HG02623 (cell line): Measurements from ENCODE around the gene NPC2.
"Not testable (repeated sequence)": the region's sequence is repeated elsewhere in the genome, so short reads cannot be mapped to it uniquely, and the experiment has no call there.

Experiments
- ATAC-seq: cut with Tn5 transposase; IDR thresholded peaks from one replicate; pipeline ENCODE4 v1.9.1; 2021; ENCODE audit warnings: moderate library complexity; ENCODE audit not compliant: unreplicated experiment

NPC2 gene

DNA sequence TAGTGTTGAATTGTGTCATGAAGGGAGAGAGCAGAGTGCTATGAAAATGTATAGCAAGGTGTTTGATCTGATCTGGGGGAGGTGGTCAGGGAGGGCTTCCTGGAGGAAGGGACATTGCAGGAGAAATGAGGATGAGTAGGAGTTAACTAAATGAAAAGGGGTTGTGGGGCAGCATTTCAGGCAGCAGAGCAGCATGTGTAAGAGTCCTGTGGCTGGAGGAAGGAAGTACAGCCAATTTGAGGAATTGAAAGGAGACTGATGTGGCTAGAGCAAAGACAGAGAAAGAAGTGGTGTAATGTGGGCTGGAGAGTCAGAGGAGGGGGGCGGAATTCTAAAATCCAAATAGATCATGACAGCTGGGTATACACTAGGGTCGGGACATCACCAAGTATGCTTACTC lies 20.5 kb downstream of the NPC2 start:
- ATAC-seq = no peak

DNA sequence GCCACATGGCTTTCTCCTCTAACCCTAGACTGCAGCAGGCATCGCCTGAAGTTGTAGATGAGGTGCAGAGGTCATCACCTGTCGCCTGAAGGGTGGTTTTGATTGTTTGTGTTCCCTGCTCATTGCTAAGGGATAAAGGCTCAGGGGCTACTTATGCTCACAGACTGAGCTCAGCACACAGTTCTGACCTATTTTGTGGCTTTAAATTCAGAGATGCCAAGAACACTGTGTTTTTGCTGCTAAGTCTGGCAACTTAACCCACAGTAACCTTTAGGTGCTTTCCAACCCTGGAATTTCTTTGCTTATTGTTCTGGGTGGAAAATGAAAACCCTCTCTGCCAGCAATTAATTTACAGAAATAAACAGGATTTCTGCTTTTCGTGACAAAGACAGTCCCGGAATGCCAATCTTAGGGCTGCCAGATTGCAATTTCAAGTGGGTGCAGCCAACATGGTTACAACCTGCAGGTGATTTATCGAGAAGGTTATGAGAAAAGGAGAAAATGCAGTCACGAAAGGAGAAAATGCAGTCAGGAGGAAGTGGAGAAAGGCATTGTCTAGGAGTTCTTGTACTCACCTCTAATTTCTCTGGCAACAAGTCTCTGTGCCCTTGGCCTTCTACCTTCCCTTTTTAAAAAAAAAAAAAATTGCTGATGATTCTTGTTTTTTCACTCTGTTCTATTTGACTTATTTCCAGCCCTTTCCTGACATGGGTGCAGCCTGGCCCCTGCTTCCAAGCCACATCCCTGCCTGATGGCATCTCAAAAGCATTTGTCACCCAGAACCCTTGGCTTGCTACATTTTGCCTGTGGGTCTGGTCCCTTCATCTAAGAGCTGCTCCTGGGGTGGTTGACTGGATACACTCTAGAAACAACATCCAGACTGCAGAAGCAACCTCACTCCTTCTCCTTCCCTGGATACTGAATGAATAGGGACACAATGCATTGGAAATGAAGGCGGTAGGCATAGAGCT lies 23.3 kb downstream of the NPC2 start:
- ATAC-seq = no peak

DNA sequence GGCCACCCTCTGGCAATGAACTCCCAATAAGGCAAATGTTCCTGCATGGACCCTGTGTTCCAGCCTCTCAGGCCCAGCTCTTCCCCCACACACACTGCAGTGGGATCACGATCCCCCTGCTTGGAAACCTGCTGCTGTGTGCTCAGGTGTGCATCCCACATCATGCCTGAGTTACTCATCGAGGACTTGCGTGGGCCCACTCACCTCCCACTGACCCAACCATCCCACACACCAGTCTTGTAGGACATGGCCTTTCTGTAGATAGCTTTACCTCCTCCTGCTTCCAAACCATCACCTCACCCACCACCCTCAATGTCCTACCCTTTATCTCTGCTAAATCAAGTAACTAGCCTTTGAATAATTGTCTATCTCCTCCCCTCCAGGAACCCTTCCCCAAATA lies 24.6 kb downstream of the NPC2 start:
- ATAC-seq = no peak

DNA sequence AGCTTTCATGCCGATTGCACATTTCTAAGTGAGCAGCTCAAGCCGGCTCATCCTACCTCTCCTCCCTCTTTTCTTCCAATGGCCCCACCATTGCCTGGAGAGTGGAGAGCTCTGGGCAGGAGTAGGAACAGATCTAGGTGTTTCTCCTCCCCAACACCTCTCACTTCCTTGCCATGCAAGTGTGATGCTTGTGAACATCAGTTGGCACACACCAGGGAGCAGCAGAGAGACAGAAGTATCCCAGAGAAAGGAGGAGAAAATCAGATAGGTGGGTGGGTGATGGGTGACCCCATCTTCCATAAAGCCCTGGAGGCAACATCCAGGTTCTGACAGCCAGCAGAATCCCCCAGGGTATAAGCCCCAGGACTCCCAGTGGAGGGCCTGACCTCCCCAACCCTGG lies 27.8 kb downstream of the NPC2 start:
- ATAC-seq = no peak

DNA sequence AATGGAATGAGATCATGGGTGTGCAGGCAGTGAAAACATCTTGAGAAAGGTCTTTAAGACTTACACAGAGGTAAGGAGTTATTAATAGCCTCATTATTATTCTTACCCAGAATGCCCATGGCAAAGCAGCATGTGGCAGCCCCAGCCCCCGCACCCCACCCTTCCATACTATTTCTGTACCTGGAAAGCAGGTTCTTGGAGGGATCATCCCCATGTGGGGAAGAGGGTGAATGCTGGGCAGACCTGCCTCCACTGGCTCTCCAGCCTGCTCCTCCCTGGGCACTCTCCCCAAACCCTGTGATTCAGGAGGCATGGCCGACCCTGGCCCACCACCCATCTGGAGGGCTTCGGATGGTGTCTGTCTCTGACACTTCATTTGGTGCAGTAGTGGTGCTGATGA lies 28.3 kb downstream of the NPC2 start:
- no peak for ATAC-seq

DNA sequence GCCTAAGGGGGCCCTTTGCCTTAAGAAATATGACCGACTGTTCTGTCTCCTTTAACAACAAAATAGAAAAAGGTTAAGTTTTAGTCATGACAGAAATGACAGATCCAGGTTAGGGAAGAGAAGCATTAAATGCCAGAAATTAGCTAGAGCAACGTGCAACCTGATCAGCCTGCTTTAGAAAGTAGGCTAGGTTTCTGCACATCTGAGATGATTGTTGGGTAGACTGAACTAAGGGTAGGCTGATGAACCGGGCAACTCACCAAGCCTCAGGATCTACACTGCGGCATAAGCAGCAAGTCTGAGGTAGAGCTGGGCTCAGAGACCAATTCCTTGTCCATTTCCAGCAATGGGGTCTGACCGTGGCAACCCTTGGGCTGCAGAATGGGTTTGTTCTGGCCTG lies 29.4 kb downstream of the NPC2 start:
- ATAC-seq = no peak

DNA sequence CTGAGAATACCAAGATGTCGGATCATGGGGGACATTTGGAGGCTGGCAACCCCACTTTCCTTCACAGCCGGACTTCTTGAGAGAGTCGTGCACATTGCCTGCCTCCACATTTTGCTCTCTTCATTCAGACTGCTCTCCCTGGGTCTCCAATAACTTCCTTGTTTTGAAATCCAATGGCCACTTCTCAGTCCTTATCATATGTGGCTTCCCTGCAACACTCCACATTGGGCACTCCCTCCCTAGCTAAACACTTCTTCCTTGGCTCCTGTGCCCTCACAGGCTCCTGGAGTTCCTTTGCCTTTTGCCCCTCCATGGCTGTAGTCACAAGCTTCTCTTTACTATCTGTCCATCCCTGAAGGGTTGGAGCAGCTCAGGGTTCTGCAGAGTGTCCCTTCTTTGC lies 30.1 kb downstream of the NPC2 start:
- ATAC-seq = no peak

DNA sequence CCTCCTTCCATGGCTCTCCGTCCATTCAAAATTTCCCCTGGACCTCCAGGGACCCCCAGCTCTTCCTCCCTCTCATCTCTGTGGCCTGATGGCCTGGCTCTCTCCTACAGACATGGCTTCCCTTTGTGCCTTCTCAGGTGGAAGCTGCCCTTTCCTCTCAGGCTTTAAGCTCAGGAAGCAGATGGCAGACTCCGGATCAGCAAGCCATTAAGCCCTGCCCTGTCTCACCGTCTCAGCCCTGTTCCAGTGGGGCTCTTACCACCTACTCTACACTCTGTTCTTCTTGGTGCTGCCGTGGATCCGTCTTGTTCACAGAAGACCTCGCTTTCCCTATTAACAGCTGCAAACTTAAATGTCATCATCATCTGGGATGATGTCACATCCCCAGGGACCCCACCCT lies 33.1 kb downstream of the NPC2 start:
- ATAC-seq = no peak

DNA sequence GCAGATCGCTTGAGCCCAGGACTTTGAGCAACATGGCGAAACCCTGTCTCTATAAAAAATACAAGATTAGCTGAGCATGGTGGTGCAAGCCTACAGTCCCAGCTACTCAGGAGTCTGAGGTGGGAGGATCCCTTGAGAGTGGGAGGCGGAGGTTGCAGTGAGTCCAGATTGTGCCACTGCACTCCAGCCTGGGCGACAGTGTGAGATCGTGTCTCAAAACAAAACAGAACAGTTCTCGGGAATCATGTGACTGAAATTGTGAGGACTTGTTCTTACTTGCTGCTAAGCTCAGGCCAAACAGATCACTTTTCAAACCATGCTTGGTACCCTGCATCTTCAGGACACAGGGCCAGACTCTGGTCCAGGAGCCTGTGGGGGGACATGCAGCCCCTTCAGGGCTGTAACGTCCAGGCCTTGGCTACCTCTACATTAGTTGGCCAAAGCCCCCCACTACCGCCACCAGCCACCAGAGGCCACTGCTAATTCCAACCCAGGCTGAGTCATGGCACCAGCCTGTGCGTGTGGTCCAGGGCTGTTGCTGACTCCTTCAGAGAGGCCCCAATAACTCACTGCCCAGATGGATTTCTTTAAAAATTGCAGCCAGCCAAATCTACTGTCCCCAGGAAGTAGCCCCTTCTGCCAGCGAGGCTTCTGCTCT lies 33.7 kb downstream of the NPC2 start:
- ATAC-seq = no peak

DNA sequence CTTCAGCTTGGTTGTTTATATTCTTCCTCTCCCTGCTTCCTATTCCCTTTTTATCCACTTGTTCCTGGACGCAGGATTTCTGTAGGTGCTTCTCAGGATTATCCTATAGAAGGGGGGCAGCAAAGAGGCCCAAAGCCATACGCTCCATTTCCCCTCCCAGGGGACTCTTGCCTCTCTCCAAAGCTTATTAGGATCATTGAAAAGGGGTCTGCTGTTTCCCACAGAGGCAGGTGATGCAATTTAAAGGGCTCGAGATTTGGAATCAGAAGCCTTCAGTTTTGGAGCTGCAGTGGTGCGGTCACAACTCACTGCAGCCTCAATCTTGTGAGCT lies 35.6 kb downstream of the NPC2 start:
- ATAC-seq = no peak

DNA sequence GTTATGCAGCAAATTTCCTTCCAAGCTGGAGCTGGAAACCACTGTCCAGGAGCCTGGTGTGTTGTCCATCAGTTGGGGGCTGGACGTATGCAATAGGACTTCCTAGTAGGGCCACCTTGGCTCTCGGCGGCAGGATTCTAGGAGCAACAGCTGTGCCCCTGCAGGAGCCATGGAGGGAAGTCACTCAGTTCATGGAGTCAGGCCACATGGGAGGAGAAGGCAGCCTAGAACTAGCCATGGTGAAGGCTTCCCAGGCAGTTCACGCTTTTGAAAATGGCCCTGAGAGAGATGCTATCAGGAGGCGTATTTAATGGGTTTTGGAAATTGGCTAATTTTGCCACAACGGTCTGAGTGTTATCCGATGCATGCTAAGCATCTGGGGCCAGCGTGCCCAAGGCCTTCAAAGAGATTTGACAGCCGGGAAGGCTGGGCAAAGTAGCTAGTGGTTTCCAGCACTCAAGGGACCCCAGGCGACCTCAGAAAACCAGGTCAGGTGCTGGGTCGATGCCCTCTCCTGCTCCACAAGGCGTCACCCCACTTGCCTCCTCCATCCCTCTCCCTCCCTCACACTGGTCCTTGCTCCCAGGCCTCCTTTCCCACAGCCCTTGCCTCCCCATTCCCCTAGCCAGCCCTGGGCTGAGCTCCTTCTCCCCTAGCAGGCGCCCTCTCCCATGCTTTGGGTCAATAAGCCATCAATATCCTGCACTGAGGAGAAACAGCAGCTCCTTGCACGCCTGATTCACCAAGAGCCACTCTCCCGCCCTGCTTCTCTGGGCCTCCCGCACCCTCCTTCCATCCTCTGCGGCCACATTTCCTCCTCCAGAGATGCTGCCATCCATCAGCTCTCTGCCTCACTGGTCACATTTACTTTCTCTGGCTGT lies 36.2 kb downstream of the NPC2 start:
- ATAC-seq = no peak

DNA sequence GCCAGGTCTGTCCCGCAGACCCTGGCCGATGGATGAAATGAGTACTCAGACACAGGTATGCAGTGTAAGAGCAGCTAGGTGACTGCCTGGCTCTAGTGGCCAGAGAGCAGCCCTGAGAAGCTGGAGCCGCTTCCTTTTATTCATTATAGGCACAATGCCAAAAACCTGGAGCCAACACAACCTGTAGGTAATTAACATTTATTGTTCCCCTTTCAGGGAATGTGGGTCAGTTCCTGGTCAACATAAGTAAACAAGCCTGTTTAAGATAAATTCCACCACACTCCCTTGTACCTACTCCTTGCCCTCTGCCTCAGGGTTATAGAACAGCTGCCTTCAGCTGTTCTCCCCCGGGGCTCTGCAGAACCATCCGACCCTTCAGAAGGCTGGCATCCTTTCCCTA lies 38.7 kb downstream of the NPC2 start:
- ATAC-seq = not testable (repeated sequence)

DNA sequence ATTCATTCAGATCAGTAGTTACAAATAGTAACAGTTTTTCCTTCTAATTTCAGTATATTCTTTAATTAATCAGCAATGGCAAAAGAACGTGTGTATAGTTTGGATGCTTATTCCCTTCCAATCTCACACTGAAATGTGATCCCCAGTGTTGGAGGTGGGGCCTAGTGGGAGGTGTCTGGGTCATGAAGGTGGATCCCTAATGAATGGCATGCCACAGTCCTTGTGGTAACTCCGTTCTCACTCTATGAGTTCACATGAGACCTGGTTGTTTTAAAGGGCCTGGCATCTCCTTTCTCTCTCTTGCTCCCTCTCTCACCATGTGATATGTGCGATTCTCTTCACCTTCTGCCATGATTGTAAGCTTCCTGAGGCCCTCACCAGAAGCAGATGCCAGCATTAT lies 48.2 kb downstream of the NPC2 start:
- ATAC-seq = no peak

DNA sequence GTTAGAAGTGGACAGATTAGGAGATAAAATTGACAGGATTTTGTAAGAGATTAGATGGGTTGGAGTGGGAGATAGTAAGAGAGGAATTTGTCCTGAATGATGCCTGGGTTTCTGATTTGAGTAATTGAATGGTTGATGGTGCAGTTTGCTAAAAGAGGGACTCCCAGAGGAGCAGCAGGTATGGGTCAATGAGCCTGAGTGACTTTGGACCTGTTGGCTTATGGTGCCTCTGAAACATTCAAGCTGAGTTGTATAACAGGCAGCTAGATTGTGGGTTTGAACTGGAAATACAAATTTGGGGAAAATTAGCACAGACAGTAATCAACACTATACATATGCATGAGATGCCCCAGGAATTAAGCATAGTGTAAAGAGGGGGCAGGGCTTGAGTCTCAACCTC lies 50.3 kb downstream of the NPC2 start:
- ATAC-seq = no peak

DNA sequence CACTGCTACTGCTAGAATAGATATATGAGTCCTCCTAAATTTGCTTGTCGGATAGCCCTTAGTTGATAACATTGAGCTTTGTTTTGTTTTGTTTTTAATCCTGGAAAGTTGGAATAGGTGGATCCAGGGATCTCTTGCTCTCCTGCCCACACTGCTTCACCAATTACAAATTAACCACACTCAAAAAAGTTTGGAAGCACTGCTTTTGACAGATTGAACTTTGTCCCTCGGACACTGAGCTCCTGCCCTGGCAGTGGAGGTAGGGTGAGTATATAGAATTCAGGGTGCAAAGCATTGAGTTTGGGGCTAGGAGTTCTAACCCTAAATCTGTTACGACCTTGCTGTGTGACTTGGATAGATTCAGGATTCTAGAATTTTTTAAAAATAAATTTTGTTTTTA lies 52.0 kb downstream of the NPC2 start:
- ATAC-seq = no peak

DNA sequence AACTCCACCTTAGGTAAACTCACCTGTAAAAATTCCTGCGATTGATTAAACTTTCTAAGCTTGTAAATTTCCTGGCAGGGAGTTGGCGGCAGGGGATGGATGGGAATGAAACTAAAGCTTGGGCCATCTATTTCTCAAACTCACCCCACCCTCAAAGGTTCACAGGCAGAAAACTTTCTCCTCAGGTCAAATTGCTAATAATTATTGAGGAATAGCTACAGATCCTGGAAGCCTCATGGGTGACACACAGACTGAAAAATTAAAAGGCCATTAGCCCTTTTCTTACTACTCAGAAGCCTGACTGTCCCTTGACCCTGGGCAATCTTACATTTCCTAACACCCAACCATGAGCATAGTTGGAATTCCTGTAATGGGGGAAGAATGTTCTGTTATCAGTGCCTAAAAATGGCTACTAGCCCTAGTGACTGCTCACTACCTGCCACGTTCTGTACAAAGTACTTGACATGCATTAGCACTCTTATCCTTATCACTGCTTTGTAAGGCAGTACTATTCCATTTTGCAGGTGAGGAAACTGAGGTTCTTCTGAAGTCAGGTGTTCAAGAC lies 54.7 kb downstream of the NPC2 start:
- ATAC-seq = no peak

DNA sequence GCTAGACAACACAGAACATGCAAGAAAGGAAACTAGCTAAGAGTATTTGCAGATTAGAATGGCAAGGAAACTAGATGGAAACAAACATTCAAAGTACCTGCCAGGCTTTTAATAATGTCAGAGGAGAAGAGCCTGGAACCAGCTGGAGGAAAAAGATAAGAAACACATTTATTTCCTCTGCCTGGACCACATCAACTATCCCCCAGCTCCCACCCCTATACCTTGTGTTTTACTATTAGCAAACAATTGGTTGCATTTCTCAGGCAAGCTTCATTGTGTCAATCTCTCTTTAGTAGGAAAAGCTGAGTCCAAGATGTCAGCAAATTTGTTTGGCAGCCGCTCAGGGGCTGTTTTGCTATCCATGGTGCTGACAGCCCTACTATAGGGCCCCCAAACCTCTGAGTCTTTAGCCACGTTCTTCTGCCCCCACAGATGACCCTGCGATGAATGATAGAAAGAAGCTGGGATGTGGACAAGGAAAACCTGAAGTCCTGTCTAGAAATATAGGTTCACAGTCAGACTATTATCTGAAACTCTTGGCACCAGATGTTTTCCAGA lies 55.5 kb downstream of the NPC2 start:
- ATAC-seq = no peak

DNA sequence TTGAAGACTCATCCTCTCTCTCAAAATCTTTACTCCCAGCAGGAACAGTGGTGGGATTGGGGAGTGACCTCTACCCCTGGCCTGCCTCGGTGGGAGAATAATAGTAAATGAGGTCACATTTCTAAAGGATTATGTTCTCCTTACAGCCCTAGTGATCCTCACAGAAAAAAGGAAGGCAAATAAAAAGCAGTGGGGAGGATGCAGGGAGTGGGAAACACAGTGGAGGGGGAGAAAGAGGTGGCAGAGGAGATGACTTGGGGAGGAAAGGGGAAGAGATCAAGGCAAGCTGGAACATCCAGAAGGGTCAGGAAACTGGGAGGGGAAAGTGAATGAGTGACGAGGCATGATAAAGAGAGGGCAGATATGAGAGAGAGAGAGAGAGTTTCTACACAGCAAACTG lies 58.8 kb downstream of the NPC2 start:
- ATAC-seq = no peak

DNA sequence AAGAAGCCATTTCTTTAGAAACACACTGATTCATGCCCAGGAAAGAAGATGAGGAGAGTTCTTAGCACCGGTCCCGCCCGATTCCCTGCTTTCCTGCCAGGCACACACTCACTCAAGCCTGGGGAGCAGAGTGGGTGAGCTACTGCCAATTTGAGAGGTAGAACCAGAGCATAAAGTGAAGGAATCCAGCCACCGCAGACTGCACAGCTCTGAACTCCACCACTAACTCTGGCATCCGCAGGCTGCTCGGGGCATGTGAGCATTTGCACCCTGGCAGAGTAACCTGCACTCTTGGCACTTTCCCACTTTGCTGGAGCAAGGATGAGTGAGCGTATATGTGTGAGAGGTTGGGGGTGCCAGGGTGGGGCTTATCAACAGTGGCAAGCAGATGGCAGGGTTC lies 63.1 kb downstream of the NPC2 start:
- ATAC-seq = no peak
